Gastroesophageal sphincter (tissue), 3 donors: ENCODE measurements around the gene CP.

Experiments
- CTCF ChIP-seq, 4 experiments: fragments of 200-600 bp in 2 of 4; fragments of 450-650 bp in 2 of 4; sonication (generic) in 1 of 4; IDR thresholded peaks; one replicate each; pipeline ENCODE4 v1.5.1; 2017 to 2019; ENCODE audit warnings: antibody characterized with exemption in 4 of 4, mild to moderate bottlenecking in 2 of 4, moderate library complexity in 2 of 4
- POLR2A ChIP-seq, 2 donors: fragments of 450-650 bp; IDR thresholded peaks; one replicate each; pipeline ENCODE4 v1.6.1; 2017; ENCODE audit warnings: antibody characterized with exemption in 2 of 2, mild to moderate bottlenecking in 2 of 2, moderate library complexity in 1 of 2
- POLR2AphosphoS5 ChIP-seq: sonication (generic); formaldehyde crosslinking; IDR thresholded peaks from one replicate; pipeline ENCODE4 v1.6.1; 2017; ENCODE audit warnings: antibody characterized with exemption

GRCh38 chr3:149239357-149239936, 17.8 kb upstream of the CP start:
- TF ChIP-seq CTCF (IDR thresholded peaks at IDR 0.05) (no peak), POLR2AphosphoS5 (no peak), POLR2A (IDR thresholded peaks at IDR 0.05) (no peak)
